HL-60 (cell line): ENCODE results near the gene CYP4F22.
"Not testable (repeated sequence)": the region's sequence is repeated elsewhere in the genome, so short reads cannot be mapped to it uniquely, and the experiment has no call there.

Experiments
- DNase-seq, 2 experiments: peaks; one replicate each; pipeline ENCODE4 v3.0.0-alpha.2; 2010 to 2020; ENCODE audit warnings: low read depth in 1 of 2, low spot score in 1 of 2
- H3K27ac ChIP-seq: fragments of 250-450 bp; sonication (Bioruptor Pico); replicated peaks from 2 replicates; pipeline ENCODE4 v1.5.1; 2020; ENCODE audit warnings: mild to moderate bottlenecking, moderate library complexity
- H3K27me3 ChIP-seq: fragments of 250-450 bp; sonication (Bioruptor Pico); 2 replicates; pipeline ENCODE4 v1.5.1; 2021; ENCODE audit warnings: mild to moderate bottlenecking, moderate library complexity; ENCODE audit not compliant: insufficient read depth, poor library complexity, severe bottlenecking
- H3K4me3 ChIP-seq: replicated peaks from 2 replicates; pipeline ENCODE4 v1.5.1; 2011; ENCODE audit warnings: mild to moderate bottlenecking, control low read depth, low read length; ENCODE audit not compliant: insufficient read depth
- GABPA ChIP-seq: IDR thresholded peaks from 2 replicates; pipeline ENCODE4 v1.6.1; 2012; ENCODE audit warnings: low read depth
- POLR2AphosphoS5 ChIP-seq: IDR thresholded peaks from 2 replicates; pipeline ENCODE4 v1.6.1; 2012; ENCODE audit warnings: low read depth
- SPI1 ChIP-seq: IDR thresholded peaks from 2 replicates; pipeline ENCODE4 v1.6.1; 2012; ENCODE audit warnings: low read depth, mild to moderate bottlenecking, borderline replicate concordance
- TF ChIP-seq, protein P1 (sequence below): IDR thresholded peaks from 2 replicates; pipeline ENCODE4 v1.6.1; 2012; ENCODE audit warnings: low read depth; ENCODE audit not compliant: insufficient replicate concordance
- TF ChIP-seq, protein P2 (sequence below): IDR thresholded peaks from one replicate; pipeline ENCODE4 v1.5.1; 2011; ENCODE audit warnings: low read length, control low read depth, inconsistent platforms; ENCODE audit not compliant: insufficient read depth

CYP4F22 gene

DNA sequence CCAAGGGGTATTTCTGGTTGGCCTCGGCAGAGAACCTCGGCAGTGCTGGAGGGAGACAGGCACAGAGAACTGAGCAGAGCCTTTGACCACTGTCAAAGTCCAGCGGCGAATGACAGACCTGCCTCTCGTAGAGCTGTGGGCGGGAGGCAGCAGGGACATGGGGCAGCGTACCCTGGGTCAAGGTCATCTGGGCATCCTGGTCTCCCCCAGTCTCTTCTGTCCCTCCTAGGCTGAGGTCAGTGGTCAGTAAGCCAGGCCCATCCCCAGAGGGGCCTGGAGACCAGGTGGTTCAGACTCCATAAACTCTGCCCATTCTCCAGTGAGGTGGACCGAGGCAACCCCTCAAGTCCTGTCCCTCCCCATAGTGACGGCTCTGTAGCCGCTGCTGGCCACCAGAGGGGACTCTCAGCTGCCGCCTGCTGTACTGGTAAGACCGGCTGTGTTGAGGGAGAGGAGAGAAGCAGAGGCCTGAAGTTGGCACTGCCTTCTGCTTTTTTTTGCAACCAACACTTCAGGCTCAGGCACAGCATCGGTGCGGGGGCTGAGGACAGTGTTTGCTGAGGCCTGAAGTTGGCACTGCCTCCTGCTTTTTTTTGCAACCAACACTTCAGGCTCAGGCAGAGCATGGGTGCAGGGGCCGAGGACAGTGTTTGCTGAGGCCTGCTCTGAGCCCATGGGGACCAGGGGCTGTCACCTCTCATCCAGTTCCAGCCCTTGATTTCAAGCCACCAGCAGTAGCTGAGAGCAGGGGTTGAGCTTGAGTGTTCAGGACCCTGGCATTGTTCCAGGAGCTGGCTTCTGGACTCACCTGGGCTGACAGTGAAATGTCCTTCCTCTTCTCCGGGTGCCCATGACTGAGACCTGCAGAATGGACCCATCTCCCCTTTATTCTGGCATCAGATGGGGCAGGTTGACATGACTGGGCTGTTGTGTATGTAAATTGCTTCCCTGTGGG, 28.7 kb upstream of the CYP4F22 start, which contains the start of gene PGLYRP2:
Gene PGLYRP2 (minus strand): TSS at position 111 of the 955 bp plus-strand sequence. CDS start 130 bp downstream, outside the sequence.
- peak in 1 of 2 experiments; percentile 63 for DNase-seq

DNA sequence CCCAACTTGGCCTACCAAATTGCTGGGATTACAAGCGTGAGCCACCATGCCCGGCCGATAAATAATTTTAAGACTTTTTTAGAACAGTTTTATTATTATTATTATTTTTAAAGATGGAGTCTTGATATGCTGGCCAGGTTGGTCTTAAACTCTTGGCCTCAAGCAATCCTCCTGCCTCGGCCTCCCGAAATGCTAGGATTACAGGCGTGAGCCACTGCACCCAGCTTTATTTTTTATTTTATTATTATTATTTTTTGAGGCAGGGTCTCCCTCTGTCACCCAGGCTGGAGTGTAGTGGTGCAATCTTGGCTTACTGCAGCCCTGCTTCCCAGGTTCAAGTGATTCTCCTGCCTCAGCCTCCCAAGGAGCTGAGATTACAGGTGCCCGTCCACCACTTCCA, 27.3 kb upstream of the CYP4F22 start:
- not testable (repeated sequence) for H3K4me3 ChIP-seq, DNase-seq, H3K27ac ChIP-seq, H3K27me3 ChIP-seq

More for the DNA sequence above, 28.7 kb upstream of the CYP4F22 start, which contains the start of gene PGLYRP2:
- Histone ChIP-seq H3K27me3 (no peaks in the 10 kb centered on the region), H3K27ac (no peak within 1 kb of the TSS), H3K4me3 (no peak within 1 kb of the TSS)
- TF ChIP-seq GABPA (no peak), POLR2AphosphoS5 (no peak), SPI1 (peak; percentile 55; the same call in 1 of the 2 replicates)
- TF ChIP-seq, protein P1, sequence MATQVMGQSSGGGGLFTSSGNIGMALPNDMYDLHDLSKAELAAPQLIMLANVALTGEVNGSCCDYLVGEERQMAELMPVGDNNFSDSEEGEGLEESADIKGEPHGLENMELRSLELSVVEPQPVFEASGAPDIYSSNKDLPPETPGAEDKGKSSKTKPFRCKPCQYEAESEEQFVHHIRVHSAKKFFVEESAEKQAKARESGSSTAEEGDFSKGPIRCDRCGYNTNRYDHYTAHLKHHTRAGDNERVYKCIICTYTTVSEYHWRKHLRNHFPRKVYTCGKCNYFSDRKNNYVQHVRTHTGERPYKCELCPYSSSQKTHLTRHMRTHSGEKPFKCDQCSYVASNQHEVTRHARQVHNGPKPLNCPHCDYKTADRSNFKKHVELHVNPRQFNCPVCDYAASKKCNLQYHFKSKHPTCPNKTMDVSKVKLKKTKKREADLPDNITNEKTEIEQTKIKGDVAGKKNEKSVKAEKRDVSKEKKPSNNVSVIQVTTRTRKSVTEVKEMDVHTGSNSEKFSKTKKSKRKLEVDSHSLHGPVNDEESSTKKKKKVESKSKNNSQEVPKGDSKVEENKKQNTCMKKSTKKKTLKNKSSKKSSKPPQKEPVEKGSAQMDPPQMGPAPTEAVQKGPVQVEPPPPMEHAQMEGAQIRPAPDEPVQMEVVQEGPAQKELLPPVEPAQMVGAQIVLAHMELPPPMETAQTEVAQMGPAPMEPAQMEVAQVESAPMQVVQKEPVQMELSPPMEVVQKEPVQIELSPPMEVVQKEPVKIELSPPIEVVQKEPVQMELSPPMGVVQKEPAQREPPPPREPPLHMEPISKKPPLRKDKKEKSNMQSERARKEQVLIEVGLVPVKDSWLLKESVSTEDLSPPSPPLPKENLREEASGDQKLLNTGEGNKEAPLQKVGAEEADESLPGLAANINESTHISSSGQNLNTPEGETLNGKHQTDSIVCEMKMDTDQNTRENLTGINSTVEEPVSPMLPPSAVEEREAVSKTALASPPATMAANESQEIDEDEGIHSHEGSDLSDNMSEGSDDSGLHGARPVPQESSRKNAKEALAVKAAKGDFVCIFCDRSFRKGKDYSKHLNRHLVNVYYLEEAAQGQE = no peak
- TF ChIP-seq, protein P2, sequence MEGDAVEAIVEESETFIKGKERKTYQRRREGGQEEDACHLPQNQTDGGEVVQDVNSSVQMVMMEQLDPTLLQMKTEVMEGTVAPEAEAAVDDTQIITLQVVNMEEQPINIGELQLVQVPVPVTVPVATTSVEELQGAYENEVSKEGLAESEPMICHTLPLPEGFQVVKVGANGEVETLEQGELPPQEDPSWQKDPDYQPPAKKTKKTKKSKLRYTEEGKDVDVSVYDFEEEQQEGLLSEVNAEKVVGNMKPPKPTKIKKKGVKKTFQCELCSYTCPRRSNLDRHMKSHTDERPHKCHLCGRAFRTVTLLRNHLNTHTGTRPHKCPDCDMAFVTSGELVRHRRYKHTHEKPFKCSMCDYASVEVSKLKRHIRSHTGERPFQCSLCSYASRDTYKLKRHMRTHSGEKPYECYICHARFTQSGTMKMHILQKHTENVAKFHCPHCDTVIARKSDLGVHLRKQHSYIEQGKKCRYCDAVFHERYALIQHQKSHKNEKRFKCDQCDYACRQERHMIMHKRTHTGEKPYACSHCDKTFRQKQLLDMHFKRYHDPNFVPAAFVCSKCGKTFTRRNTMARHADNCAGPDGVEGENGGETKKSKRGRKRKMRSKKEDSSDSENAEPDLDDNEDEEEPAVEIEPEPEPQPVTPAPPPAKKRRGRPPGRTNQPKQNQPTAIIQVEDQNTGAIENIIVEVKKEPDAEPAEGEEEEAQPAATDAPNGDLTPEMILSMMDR = peak; percentile 36

DNA sequence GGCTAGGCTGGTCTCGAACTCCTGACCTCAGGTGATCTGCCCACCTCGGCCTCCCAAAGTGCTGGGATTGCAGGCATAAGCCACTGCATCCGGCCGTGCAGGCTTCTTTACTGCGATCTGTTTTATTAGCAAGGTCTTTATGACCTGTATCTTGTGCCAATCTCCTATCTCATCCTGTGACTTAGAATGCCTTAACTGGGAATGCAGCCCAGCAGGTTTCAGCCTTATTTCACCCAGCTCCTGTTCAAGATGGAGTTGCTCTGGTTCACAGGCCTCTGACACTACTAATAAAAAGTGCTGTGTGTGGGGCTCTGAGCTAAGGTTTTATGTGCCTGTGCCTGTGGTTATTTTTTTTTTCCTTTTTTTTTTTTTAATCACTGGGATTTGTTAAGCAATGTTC, 22.6 kb upstream of the CYP4F22 start:
- not testable (repeated sequence) for H3K4me3 ChIP-seq, H3K27me3 ChIP-seq, H3K27ac ChIP-seq, DNase-seq

DNA sequence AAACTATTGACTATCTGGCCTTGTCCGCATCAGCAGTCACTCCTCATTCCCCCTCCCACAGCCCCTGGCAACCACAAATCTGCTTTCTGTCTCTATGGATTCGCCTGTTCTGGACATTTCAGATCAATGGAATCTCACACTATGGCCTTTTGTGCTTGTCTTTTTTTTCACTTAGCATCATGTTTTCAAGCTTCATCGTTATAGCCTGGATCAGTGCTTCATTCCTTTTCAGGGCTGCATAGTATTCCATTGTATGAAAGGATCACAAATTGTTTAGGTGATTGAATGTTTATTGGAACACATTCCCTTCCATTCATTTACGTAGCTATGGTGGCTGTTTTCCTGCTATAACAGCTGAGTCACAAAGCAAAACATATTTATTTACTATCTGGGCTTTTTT, 21.3 kb upstream of the CYP4F22 start:
- no peaks in the 10 kb centered on the region for H3K27me3 ChIP-seq
- H3K27ac ChIP-seq = no peak overlapping the region
- TF ChIP-seq GABPA (no peak), POLR2AphosphoS5 (no peak), SPI1 (no peak)
- TF ChIP-seq, protein P2 = no peak
- TF ChIP-seq, protein P1 = no peak
- no peak overlapping the region for H3K4me3 ChIP-seq
- DNase-seq = no peak
